ENCODE measurements around the gene HOXA6.

HOXA6 gene

DNA sequence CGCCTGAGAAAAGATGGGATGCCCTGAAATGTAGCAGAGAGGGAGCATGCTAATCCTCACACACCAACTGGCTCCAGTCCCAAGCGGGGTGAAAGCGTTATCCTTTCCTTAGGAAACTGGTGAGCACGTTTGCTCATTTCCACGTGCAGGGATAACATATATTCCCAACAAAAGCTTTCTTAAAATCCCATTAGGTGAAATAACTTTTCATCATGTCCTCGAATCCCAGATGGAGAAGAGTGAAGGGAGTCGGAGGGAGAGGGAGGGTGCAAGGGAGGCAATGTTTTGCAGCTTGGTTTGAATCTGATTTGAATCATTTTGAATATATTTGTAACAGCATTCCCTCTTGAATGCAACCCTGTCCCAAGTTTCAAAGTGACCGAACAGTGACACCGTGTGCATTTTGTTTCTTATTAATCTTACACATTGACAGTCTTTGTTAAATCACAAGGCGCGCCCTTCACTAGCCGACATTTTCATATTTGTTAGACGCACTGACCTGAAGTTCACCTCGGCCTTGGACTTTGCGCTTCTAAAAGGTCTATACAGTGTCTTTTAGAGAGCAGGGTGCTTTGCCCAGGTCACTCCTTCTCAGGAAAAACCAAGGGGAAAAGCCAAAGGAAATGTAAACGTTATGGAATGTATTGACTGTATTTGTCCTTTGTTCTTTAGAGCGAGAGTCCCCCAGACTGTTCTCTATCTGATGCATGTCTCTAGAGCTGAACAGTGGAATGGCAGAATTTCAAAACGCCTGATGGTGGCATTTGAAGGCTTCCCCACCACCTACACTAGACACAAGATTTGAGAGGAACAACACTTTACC, 14.0 kb downstream of the HOXA6 start:
- DNase-seq, result no peak

DNA sequence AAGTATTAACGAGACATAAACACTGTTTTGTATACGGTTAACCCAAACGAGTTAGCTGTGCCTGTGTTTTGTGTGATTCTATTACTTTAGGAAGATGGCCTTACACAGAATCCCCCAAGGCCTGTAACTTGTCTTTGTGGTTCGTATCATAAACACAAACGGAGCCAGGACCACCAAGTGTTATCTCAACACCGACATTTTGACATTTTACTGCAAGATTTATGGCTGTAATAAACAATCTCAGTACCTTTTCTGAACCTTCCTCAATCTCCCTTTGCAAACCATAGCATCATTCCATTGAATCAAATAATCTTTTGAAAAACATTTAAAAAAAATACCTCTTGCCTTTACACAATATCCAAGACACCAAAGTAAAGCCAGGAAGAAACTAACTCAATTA, 14.6 kb downstream of the HOXA6 start:
- DNase-seq, result no peak

DNA sequence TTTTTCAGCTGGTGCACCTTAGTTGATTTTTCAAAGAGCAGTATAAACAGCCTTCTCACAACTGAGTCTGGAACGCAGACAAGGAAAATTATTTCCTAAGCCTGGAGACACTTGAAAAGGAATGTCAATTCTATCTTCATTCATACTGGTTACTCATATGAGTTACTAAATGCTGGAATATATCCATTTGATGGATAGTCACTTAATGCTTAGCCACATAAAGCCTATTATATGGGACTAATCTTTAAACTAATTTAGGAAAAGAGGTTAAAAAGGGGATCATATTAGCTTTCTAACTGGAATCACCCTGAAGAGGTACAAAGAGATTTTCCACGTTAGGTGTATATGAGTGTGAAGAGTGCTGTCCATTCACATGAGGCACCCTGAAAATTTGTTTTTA, 15.4 kb downstream of the HOXA6 start:
- DNase-seq, result no peak

DNA sequence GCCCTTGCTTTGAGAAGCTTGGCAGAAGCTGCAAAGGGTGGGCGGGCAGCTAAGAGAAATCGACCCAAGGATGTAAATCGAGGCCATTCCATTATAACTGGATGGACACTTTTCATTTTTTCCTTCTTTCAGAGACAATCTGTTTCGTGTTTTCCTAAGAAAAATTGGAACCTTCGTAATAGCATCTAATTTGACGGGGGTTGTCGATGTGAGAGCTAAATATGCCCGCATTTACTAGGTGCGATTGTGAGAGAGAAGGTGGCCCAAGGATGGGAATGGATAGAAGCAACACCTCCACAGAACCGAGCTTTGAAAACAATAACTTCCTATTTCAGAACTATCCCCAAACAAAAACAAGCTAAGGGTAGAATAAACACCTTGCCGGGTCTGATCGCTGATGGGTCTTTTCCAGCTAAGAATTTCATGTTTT, 16.2 kb downstream of the HOXA6 start:
- DNase-seq, result no peak

DNA sequence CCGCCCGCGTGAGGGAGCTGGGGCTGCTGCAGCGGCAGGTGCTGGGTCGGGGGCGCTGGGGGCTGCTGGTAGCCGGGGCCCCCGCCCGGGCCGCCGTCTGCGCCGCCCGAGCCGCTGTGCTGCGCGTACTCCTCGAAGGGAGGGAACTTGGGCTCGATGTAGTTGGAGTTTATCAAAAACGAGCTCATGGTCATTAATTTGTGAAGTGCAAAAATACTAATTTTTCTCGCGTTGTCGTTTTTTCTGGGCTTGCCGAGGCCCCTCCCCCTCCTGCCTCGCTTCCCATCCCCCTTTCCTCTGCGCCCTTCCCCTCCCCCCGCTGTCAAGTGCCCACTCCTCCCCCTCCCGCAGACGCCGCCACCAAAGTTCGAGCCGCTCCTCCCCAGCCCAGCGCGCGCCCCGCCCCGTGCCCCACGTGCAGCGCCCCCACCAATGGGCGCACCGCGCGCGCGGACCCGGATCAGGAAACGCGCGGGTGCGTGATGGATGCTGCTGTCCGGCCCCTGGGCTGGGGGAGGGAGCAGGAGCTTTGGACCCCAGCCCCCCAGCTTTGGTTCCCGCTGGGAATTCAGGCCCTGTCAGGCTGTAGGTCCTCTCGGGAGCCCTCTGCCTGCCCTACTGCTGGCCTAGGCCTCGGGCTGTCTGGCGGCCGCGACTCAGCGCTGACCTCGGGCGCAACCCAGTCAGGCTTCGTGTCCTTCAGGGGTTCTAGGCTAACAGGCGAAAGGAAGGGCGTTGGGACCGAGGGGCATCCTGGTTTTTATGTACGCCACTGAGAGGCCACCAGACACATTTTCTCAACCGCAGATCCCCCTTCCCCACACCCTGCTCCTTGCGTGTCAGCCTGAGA, 16.8 kb downstream of the HOXA6 start, which contains the start of gene HOXA4:
HOXA4 (minus strand) TSS at position 218 of the 850 bp plus-strand sequence; CDS start at position 194, 24 bp downstream.
- DNase-seq, result peak; percentile 96

DNA sequence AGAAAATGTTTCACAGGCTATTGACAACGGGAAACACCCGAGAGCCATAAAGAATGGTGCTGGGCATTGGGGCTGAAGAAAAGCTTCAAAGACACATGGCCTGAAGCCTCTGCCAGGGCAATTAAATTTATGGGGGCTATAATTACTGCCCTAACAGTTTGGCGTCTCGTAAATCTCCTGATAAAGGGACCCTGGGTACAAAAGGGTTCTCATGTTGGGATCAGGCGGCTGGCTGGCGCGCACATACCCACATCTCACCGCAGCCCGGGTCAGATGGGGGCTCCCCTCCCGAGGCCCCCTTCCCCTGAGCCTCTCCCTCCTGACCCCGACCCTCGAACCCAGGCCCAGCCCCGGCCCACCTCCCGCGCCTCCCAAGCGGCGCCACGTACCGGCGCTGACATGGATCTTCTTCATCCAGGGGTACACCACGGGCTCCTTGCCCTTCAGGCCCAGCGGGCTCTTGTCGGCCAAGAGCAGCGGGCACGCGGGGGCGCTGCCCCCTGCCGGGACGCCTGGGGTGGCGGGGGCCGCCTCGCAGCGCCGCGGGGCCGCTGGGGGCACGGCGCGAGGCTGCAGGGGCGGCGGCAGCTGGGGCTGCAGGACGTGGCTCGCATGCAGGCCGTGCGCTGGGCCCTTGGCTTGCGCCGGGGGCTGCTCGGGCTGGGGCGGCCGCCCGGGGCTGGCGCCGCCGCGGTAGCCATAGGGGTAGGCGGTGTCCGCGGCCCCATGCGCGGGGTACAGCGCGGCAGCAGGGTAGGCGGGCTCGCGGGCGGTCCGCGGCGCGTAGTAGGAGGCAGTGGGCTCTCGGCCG, 17.6 kb downstream of the HOXA6 start:
- DNase-seq, result peak; percentile 55

DNA sequence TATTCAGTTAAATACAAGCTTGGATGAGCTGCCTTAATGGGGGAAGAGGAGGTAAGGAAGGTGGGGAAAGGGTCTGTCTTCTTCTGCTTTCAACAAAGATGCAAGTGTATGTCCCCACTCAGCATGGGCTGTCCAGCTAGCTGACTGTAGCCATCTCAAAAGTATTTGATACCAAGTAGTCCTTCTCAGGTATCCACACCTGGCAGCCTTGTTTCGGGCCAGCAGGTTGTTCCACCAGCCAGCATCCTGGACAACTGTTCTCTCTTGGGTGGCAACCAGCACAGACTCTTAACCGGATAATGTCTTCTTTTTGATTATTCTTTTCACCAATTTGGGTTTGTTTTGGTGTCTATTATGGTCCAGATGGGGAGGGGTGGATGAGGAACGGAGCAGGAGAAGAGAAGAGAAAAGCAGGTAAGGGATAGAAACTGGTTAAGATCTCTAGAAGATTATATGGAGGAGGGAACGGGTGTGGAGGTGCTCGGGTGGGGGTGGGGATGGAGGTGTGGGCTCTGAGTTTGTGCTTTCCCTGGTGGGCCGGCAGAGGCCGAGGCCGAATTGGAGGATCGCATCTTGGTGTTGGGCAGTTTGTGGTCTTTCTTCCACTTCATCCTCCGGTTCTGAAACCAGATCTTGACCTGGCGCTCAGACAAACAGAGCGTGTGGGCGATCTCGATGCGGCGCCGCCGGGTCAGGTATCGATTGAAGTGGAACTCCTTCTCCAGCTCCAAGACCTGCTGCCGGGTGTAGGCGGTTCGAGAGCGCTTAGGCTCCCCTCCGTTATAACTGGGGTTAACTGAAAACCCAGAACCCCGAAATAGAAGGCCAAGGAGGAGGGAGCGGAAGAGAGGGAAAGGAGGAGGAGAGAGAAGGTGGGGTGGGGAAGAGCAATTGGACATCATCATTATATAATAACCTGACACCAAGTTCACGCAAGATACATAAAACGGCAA, 18.5 kb downstream of the HOXA6 start:
- DNase-seq, result no peak

DNA sequence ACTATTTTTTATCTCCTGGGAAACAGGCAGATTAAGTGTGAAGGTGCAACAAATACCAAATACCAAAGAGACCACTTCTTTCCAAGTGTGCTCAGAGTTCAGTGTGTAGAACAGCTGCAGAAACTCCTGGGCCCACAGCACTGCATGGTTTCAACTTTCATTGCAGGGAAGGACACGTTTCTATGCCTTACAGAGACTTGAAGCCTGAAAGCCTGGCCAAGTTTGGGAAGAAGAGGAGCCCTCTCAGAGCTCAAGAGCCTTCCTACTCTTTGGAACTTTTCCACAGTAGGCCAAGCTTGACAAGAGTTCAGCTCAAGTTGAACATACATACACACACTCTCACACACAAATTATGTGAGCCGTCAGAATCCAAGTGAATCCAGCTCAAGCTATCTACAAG, 19.5 kb downstream of the HOXA6 start:
- no peak for DNase-seq

DNA sequence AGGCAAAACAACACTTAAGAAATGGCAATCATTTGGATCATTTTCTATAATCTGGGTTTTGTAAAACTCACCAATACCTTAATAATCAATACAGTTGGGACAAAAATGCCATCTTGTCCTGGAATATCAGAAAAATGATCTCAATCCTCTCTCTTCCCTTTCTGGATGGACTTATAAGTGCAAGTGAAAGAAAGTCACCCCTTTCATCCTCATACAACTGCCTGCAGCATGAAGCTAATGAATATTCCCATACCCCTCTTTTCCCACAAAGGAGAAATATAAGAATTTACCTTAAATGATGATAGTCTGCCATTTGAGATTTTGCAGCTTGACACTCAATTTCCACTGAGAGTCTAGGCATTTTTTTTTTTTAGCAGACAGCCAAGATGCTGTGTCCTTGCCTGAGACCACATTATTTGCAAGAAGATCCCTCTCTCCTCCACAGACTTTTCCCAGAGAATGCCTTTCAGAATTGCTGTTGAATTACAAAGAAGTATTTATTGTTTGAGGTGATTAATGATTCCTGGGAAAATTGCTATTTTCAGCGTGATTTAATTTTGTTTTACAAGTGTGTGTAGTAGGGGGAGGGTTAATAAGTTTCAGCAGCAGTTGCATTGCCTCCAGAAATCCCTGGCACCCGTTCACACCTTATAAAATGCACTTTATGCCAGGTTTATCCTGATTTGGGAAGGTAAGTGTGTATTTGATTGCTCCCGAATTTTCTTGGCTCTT, 20.8 kb downstream of the HOXA6 start:
- DNase-seq, result no peak

DNA sequence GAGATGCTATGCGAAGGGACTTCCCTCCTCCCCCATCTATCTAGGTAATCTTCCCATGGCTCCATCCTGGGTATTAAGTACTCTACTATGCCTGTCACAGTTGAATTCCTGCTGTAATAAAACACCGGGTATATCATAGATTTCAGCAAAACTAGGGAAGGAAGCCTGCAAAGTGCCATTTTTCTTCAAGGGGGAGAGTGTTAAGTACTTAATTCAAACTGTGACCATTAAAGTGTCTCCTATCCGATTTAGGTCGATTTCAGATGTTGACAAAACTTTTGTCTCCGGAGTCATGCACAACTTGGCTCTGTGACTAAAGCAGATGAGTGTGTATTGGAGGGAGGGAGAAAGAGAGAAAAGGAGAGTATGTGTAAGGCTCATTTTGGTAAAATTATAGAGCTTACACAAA, 21.6 kb downstream of the HOXA6 start:
- DNase-seq, result no peak

DNA sequence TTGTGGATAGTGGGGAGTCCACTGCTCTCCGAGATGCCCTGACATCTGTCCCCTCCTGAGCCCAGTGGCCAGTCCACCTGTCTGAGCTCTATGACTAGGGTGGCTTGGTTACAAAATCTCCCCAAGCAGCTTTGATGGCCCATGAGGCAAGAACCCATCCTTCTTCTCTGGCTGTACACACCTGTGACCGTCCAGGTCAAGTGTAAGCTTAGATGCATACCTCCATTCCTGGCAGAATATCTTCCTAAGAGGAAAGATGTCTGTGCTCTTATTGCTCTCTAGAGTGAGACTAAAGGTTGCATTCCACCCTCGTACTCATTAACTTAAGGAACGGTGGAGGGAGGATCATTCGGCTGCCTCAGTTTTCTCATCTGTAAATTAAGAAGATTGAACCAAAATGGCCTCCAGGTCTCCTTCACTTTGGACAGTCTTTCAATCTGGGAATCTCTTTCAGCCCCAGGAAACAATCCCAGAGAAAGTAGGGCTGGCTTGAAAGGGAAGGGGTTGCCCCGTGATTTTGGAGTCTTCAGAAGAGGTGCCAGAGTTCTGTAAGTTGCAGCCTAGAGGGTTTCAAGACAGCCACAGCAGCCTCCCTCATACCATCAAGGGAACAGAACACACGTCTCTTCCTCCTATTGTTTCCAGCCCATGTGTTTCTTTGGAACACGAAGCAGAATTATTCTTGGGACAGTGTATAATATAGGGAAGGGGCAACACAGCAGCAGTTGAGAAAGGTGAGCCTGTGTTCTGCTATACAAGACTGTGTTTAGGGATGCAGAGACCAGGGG, 22.5 kb downstream of the HOXA6 start:
- DNase-seq, result no peak

DNA sequence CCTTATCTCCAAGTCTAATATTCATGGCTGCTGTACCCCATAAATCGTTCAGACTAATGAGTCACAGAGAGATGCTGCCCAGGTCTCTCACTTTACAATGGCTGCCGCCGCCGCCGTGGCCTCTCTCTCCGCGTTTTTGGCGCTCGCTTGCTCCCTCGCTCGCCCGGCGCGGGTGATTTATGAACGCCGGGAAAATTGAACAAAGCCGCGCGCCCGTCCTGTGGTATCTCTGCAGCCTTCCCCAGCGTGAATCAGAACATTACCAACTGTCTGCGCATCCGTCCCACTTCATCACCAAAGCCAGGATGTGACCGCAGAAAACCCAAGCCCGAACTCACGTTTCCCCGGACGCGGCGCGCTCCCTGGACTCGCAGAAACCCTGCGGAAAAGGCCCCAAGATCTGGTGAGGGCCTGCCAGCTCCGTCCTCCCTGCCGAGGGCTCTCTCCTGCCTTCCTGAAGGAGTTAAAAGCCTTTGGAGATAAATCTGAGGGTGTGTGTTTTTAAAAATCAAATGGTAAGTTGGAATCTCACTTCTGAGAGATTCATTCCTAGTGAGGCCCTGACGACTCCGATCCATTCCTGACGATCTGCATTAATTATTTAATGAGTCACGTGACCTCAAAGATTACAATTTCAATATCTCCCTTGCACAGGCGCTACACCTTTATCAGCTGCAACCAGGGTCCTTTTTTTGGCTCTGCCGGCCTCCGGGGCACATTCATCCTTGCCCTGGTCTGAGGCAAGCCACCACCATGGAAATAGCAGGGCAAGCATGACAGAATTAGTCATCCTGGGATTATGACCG, 23.3 kb downstream of the HOXA6 start:
- no peak for DNase-seq

DNA sequence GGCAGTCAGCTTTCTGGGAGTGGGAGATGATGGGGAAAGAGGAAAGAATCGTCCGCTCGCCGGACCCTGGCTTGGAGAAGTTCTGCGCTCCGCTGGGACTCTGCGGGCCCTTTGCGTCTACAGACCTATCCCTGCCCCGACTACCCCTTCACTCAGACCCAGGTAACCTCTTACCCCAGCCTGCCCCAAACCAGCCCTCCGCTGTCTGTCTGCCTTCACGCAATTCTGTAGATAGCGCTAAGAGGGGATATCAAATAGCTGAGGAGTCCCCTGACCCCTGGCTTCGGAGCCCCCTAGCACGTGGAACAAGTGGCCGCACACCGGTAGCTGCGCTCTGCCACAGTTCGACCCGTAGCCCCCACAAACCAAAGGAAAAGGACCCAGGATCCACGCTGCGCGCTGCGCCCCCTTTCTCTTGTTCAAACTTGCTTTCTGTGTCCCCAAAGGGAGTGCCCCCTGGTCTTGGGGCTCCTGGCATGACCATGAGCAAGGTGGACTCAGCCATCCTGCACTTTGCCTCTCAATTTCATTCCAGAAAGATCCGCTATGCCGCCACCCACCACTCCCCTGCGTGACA, 24.0 kb downstream of the HOXA6 start:
- no peak for DNase-seq

DNA sequence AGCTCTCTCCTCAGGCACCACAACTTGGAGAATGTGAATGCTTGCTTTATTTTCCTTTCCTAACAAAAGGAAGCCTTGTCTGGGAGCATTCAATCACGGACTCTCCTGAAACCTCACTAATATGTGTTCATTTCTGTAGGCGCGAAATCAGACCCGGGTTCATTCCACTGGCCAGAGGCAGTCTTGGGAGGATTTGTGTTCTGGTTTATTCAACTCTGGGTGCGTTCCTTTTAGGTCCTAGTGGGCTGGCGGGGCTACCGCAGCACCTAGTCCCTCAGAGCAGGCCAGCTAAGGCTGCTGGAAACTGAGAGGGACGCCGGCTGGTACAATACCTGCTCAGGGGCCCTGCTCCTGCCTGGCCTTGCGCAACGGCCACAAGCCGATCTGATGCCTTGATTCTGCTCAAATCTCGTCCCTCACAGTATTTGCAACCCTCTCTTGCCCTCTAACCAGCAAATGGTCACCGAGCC, 24.5 kb downstream of the HOXA6 start:
- DNase-seq, result no peak

DNA sequence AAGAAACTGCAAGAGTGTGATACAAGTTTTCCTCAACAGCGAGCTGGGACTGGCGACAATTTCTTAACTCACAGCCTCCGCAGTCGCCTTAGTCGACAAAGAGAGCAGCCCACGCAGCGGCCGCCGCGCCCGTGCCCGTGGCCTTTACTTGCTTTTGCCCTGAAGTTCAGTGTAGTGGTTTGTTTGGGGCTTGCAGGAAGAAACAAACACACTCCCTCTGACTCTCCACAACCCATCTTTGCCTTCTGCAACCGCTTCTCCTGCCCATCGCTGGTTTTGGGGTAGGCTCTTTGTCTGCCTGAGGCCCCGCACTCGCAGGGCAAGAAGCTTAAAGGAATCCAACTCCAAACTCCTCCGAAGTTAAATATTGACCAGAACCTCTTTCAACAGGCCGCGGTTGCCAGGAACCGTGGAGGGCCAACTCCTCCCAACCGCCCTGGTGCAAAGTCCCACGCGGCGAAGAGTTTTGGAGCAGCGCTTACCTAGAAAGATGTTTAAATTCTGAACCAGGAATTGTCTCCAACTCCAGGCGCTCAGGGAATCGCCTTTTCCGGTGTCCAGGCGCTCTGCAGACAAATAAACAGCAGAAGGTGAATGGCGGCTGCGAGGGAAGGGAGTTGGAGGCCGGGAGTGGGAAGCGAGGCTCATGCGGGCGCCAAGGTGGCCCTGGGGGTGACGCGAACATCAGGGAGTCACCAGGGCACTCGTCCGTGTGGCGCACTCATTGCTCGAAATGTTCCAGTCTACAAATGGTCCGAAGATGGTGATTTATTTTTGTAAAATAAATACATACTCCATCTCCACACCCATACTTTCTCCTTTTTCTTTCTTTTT, 25.3 kb downstream of the HOXA6 start:
- no peak for DNase-seq

DNA sequence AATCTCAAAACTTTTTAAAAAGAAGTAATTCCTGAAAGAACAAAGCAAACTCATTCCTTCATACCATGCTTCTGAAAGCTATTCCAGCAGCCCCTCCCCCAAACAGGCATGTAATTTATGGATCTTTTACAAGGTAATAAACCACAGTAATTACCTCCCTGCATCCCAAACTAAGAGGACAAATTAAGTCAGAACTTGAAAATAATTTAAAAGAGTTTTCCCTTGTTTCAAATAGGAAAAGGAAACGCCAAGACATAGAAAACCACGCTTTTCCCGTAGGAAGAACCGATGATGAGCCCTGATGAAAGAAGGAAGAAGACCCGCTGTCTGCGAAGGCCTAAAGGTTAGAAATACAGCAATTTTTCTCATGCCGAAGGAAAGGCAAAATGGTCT, 25.9 kb downstream of the HOXA6 start:
- no peak for DNase-seq

DNA sequence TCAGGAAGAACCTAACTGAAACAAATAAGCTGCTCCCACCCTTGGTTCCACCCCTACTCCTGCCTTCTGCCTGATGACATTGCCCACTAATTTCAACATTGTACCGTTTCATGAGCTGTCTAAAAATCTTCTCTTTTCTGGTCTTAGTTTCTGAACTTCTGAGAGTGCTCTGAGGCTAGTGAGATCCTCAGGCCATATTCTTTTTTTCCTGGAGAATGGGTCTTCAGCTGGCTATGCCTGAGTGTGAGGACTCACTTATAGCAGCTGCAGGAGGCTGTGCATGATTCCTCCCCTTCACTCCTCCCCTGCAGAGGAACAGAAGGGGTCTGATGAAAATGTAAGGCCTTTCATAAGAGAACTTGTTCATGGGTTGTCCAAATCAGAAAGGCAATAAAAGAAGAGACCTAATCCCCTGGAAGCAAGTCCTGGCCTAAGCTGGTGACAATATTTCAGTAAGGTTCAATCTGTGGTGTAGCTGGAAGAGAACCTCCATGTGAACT, 28.1 kb downstream of the HOXA6 start:
- no peak for DNase-seq

DNA sequence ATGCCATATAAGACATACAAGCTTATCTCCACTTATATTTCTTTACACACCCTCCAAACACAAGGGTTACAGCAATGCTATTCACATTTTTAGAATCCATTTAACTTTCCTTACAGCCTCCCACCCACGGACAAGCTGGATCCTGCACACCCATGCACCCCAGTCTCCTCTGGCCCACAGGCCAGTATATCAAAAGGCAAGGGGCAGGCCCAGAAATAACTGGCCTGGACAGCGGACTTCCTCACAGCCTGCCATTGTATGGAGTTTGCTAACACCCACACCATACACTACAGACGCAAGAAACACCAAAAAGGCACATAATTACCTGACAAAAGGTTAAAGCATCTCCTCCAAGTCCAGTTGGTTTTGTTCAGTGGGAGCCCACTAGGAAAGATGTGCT, 29.0 kb downstream of the HOXA6 start:
- no peak for DNase-seq

All from NCI-H226 (cell line).